ENCODE results near the gene OTULIN.

The OTULIN gene

GRCh38 chr5:14686517-14686916, 22.0 kb downstream of the OTULIN start:
- no peaks in the 10 kb centered on the region for H3K27me3 ChIP-seq (ENCODE audit: insufficient read depth, poor library complexity, severe bottlenecking)
- no peak overlapping the region for H3K4me3 ChIP-seq (replicated peaks; ENCODE audit: insufficient read depth, low read length)
- DNase-seq (ENCODE audit: low read depth in 1 of 2, low spot score in 1 of 2): no peak
- no peak overlapping the region for H3K27ac ChIP-seq (replicated peaks)
- TF ChIP-seq SPI1 (IDR thresholded peaks at IDR 0.05; ENCODE audit: borderline replicate concordance, low read depth) (no peak), REST (IDR thresholded peaks at IDR 0.05; ENCODE audit: insufficient replicate concordance, low read depth) (no peak), CTCF (IDR thresholded peaks at IDR 0.05; ENCODE audit: insufficient read depth, low read length) (no peak), POLR2AphosphoS5 (IDR thresholded peaks at IDR 0.05; ENCODE audit: low read depth) (no peak), GABPA (IDR thresholded peaks at IDR 0.05; ENCODE audit: low read depth) (no peak)

- DNase-seq (ENCODE audit: low read depth in 1 of 2, low spot score in 1 of 2): no peak
- TF ChIP-seq REST (IDR thresholded peaks at IDR 0.05; ENCODE audit: insufficient replicate concordance, low read depth) (no peak), SPI1 (IDR thresholded peaks at IDR 0.05; ENCODE audit: borderline replicate concordance, low read depth) (no peak), POLR2AphosphoS5 (IDR thresholded peaks at IDR 0.05; ENCODE audit: low read depth) (no peak), GABPA (IDR thresholded peaks at IDR 0.05; ENCODE audit: low read depth) (no peak), CTCF (IDR thresholded peaks at IDR 0.05; ENCODE audit: insufficient read depth, low read length) (no peak)
- no peaks in the 10 kb centered on the region for H3K27me3 ChIP-seq (ENCODE audit: insufficient read depth, poor library complexity, severe bottlenecking)
- H3K4me3 ChIP-seq (replicated peaks; ENCODE audit: insufficient read depth, low read length): no peak overlapping the region
- no peak overlapping the region for H3K27ac ChIP-seq (replicated peaks)
Observed at GRCh38 chr5:14687023-14687665, 22.6 kb downstream of the OTULIN start.

DNA sequence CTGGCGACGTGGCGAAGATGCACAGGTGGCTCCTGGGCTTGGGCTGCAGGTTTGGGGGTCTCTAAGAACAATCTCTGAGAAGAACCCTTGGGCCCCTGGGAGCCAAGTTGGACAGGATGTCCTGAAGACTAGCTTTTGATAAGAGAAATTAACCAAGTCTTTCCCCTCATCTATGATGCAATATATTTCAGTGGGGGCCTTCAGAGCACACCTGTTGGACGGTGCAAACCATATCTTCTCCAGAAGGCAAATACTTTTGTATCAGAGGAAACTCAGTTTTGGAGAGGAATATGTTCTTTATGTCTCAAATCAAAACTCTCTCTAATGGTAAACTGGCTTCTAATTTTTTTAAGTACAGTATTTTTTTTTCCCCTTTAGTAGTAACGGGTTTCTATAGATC, 28.6 kb downstream of the OTULIN start:
- no peak for TF ChIP-seq CTCF (IDR thresholded peaks at IDR 0.05; ENCODE audit: insufficient read depth, low read length)
- TF ChIP-seq REST (IDR thresholded peaks at IDR 0.05; ENCODE audit: insufficient replicate concordance, low read depth): no peak
- TF ChIP-seq SPI1 (IDR thresholded peaks at IDR 0.05; ENCODE audit: borderline replicate concordance, low read depth): no peak
- TF ChIP-seq GABPA (IDR thresholded peaks at IDR 0.05; ENCODE audit: low read depth): no peak
- no peak for TF ChIP-seq POLR2AphosphoS5 (IDR thresholded peaks at IDR 0.05; ENCODE audit: low read depth)
- no peaks in the 10 kb centered on the region for H3K27me3 ChIP-seq (ENCODE audit: insufficient read depth, poor library complexity, severe bottlenecking)
- no peak overlapping the region for H3K27ac ChIP-seq (replicated peaks)
- DNase-seq (ENCODE audit: low read depth in 1 of 2, low spot score in 1 of 2): no peak
- no peak overlapping the region for H3K4me3 ChIP-seq (replicated peaks; ENCODE audit: insufficient read depth, low read length)

Data from HL-60 (cell line).